ENCODE measurements around the gene SLC29A3.

DNA sequence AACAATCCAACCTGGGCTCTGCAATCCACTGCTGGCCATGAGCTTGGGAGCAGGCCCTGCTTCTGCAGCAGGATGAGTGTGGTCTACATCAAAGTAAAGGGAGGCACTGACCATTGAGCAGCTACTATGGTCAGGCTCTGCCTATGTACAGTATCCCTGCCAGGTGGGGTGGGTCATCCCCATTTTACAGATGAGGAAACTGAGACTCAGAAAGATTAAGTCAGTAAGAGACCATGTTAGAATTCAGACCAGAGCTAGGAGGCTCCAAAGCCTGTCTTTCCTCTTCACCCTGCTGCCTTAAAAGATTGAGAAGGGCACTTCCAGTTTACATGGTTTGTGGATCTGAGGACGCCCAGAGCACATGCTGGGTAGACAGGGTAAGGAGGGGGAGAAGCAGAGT lies 50.5 kb downstream of the SLC29A3 start:
- TF ChIP-seq POLR2AphosphoS5 (IDR thresholded peaks at IDR 0.05; ENCODE audit: low read depth, low read length), result no peak
- TF ChIP-seq, protein P1, sequence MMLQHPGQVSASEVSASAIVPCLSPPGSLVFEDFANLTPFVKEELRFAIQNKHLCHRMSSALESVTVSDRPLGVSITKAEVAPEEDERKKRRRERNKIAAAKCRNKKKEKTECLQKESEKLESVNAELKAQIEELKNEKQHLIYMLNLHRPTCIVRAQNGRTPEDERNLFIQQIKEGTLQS (IDR thresholded peaks at IDR 0.05; ENCODE audit: insufficient read depth, low read depth, low read length), result no peak
- no peak for TF ChIP-seq JUN (IDR thresholded peaks at IDR 0.05; ENCODE audit: low read depth, low read length)
- TF ChIP-seq, protein P2, sequence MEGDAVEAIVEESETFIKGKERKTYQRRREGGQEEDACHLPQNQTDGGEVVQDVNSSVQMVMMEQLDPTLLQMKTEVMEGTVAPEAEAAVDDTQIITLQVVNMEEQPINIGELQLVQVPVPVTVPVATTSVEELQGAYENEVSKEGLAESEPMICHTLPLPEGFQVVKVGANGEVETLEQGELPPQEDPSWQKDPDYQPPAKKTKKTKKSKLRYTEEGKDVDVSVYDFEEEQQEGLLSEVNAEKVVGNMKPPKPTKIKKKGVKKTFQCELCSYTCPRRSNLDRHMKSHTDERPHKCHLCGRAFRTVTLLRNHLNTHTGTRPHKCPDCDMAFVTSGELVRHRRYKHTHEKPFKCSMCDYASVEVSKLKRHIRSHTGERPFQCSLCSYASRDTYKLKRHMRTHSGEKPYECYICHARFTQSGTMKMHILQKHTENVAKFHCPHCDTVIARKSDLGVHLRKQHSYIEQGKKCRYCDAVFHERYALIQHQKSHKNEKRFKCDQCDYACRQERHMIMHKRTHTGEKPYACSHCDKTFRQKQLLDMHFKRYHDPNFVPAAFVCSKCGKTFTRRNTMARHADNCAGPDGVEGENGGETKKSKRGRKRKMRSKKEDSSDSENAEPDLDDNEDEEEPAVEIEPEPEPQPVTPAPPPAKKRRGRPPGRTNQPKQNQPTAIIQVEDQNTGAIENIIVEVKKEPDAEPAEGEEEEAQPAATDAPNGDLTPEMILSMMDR (IDR thresholded peaks at IDR 0.05; ENCODE audit: control extremely low read depth in 1 of 3, insufficient read depth in 1 of 3, low read depth in 1 of 3, low read length in 3 of 3), result no peak
- TF ChIP-seq TEAD4 (IDR thresholded peaks at IDR 0.05; ENCODE audit: low read depth, low read length), result no peak
- no peak for TF ChIP-seq TAF1 (IDR thresholded peaks at IDR 0.05; ENCODE audit: low read depth, low read length)
- no peak for TF ChIP-seq RNF2 (IDR thresholded peaks at IDR 0.05; ENCODE audit: borderline replicate concordance, low read depth, low read length, missing control alignments, poor library complexity, severe bottlenecking)
- TF ChIP-seq MAFK (IDR thresholded peaks at IDR 0.05; ENCODE audit: low read depth, low read length), result no peak
- TF ChIP-seq JUND (IDR thresholded peaks at IDR 0.05; ENCODE audit: low read length), result no peak

All from H1 (cell line).